Measurements from ENCODE around the gene MIPOL1. TPM values are rescaled to one million over a fixed set of nuclear protein-coding genes. Genes with fewer than 3 reads are reported as not detected.
"Not testable (repeated sequence)": the region's sequence is repeated elsewhere in the genome, so short reads cannot be mapped to it uniquely, and the experiment has no call there.

The MIPOL1 gene
- polyA plus RNA-seq, 12 donors, result 2.8 to 8.9 (median 5.9) TPM; not detected in 1

DNA sequence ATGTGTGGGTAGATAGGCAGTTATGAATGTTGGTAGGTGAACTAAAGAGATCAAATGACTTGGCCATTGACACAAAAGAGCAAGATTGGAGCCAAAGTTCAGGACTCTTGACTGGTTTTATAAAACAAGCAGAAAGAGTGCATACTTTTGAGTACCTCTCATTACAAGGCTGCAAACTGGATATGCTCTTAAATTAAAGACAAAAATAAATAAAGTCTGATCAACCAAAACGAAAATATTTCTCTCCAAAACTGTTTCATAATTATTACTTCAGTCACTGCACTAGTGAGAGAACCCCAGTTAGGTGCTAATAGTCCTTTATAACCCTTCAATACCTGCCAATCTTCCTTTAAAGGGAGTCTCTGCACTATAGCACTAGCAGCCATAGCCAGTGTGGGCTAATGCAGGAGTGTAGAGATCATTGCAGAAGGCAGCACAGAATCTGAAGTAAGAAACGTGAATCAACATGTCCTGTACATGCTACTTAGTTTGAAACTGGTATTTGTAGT lies 250.2 kb downstream of the MIPOL1 start:
- DNase-seq, result no peak

DNA sequence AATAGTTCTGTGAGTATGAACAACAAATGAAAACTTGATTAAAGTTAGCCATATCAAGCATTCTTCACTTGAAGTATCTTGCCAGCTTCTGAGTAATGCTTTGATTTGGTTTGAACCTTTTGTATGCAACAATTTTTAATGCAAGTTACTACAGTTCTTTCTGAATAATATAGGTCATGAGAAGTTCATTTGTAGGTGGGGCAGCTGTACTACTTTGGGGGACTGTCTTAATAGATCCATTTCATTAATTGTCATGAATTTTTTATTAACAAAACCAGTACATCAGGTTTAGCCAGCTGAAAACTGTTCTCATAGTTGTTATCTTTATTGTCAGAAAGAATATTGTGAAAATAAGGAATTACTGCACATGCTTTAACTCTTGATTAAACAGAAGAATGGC lies 254.6 kb downstream of the MIPOL1 start:
- no peak for DNase-seq

DNA sequence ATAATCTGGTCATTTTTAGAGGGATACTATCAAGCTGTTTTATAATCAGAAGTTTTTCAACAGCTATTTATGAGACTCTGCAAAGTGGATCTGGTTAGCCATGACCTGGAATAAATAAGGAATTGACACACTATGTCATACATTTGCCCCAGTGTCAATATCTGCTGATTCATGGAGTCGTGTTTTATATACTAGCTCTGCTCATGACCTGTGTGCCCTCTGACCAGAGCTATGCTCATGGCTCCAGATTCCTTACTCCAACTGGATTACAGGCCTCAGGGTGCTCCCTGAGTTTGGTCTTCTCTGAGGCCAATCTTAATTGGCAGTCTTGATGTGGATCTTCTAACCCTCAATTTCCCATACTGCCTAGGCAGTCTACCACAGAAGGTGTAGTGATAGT lies 256.2 kb downstream of the MIPOL1 start:
- no peak for DNase-seq

DNA sequence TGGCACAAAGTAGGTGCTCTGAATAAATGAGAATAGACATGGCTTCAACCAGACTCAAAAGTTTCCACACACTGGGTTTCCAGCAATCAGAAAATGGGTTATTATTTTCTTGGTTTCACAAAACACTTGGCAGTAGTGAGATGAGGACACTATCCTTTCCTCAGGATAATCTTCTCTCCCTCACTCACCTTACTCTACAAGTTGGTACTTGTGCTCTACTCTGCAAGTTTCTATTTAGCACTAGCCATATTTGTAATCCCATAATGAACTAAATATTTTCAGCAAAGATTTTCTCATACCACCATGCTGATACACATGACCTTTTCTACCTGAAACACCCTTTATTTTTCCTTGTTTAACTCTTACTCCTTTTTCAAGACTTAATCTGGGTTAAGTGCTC lies 259.6 kb downstream of the MIPOL1 start:
- DNase-seq, result no peak

DNA sequence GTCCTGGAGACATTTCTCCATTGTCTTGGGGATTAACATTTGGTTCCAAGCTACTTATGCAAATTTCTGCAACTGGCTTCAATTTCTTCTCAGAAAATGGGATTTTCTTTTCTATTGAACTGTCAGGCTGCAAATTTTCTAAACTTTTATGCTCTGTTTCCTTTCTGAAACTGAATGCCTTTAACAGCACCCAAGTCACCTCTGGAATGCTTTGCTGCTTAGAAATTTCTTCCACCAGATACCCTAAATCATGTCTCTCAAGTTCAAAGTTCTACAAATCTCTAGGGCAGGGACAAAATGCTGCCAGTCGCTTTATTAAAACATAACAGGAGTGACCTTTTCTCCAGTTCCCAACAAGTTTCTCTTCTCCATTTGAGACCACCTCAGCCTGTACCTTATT lies 264.7 kb downstream of the MIPOL1 start:
- not testable (repeated sequence) for DNase-seq

DNA sequence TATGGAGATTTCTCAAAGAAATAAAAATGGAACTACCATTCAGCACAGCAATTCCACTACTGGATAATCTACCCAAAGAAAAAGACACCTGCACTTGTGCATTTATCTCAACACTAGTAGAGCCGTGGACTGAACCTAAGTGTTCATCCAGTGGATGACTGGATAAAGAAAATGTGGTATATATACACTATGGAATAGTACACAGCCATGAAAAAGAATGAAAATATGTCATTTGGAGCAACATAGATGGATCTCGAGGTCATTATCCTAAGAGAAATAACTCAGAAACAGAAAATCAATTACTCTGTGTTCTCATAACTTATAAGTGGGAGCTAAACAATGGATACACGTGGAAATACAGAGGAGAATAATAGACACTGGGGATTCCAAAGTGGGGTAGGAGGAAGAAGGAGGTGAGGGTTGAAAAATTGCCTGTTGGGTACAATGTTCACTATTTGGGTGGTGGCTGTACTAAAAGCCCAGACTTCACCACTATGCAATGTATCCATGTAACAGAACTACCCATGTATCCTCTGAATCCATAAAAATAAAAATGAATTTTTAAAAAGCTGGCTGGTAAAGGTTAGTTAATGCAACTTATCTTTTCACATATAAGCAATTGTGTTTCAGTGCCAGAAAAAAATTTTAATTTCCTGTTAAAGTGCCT lies 266.6 kb downstream of the MIPOL1 start:
- DNase-seq, result no peak

DNA sequence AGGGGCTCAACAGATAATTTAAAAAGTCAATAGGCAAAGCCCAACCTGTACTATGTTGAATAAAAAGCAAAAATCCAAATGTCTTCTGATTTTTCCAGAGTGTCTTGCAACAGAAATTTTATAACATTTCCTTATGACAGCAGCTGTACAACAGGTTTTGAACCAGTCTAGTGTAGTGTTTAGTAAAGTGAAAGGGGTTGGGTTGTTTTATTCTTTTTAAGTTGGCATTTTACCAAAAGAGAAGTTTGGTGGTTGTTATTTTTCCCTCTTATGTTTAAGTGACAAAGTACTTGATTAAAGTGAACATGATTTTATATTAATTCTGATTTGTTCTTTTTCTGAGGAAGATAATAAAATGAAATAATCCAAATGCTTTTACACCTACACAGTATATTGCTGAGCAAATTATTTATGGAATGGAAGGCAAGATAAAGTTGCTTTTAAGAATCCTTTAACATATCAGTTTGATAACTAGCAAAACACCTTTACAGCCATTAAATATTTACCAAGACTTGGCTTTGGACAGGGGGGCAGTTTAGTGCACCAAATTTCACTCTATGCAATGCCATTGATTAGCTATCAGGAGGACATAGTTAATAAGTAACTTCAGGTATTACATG lies 268.4 kb downstream of the MIPOL1 start:
- DNase-seq, result no peak

DNA sequence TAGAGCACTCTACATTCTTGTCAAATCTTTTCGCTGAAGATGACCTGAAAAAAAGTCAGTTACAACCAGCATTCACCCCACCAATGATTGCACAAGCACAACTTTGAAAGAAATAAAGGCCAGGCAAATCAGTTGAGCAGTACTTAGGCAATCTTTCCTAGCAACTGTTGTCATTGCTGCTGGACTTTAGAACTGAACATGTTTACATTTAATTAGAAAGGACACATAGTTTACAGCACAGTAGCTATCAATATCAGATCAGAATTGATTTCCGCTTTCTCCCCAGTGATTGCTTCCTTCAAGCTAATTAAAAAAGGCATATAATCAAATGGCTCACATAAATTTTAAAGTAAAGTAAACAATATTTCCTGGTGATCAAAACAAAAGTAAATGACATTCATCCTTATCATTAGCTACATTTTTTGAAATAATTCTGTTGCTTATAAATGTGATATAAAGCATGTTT lies 268.9 kb downstream of the MIPOL1 start:
- no peak for DNase-seq

DNA sequence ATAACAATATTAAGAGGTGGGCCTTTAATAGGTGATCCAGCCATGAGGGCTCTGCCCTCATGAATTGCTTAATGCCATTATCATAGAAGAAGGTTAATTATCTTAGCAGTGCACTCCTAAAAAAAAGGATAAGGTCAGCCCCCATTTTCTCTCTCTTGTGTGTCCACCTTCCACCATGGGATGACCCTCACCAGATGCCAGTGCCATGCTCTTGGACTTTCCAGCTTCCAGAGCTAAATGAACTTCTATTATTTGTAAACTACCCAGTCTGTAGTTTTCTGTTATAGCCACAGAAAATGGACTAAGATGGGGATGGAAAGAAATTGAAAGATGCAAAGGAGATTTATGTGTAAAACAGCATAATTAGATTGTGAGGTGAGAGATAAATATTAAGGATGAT lies 271.9 kb downstream of the MIPOL1 start:
- no peak for DNase-seq

DNA sequence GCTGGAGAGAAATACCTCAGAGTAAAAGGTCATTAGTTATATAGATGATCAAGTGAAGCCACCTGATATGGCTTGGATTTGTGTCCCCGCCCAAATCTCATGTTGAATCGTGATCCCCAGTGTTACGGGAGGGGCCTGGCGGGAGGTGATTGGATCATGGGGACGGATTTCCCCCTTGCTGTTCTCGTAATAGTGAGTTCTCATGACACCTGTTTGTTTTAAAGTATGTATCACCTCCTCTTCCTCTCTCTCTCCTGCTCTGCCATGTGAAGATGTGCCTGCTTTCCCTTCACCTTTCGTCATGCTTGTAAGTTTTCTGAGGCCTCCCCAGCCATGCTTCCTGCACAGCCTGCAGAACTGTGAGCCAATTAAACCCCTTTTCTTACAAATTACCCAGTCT lies 272.5 kb downstream of the MIPOL1 start:
- DNase-seq, result no peak

DNA sequence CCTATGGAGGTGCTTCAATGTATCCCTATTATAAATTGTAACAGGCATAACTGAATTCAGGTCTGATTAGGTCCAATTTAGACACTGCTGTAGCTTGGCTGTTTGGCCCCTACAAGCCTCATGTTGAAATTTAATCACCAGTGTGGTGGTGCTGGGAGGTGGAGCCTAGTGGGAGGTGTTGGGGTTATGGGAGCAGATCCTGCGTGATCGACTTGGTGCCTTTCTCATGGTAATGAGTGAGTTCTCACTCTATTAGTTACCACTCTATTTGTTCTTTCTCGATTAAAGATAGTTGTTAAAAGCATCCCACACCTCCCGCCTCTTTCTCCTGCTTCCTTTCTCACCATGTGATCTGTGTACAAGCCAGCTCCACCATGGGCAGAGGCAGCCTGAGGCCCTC lies 275.2 kb downstream of the MIPOL1 start:
- no peak for DNase-seq

DNA sequence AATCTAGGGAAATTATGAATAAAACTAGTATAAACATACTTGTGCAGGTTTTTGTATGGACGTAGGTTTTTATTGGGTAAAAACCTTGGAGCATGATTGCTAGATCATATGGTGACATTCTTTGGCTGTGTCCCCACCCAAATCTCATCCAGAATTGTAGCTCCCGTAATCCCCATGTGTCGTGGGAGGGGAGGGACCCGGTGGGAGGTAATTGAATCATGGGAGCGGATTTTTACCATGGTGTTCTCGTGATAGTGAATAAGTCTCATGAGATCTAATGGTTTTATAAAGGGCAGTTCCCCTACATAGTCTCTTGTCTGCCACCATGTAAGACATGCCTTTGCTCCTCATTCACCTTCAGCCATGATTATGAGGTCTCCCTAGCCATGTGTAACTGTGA lies 276.5 kb downstream of the MIPOL1 start:
- no peak for DNase-seq

DNA sequence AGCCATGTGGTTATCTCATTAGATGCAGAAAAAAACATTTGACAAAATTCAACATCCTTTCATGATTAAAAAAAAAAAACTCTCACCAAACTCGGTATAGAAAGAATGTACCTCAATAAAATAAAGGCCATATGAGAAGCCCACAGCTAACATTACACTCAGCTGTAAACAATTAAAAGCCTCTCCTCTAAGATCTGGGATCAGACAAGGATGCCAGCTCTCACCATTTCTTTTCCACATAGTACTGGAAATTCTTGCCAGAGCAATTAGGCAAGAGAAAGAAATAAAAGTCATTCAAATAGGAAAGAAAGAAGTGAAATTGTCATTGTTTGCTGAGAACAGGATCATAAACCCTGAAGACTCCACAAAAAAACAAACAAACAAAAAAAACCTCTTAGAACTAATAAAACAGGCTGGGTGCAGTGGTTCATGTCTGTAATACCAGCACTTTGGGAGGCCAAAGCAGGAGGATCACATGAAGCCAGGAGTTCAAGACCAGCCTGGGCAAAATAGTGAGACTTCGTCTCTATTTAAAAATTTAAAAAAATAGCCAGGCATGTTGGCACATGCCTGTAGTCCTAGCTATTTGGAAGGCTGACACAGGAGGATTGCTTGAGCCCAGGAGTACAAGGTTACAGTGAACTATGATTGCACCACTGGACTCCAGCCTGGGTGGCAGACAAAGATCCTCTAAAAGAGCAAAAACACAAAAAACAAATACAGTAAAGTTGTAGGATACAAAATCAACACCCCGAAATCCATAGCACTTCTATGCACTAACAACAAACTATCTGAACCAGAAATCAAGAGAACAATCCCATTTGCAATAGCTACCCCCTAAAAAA lies 282.9 kb downstream of the MIPOL1 start:
- no peak for DNase-seq

DNA sequence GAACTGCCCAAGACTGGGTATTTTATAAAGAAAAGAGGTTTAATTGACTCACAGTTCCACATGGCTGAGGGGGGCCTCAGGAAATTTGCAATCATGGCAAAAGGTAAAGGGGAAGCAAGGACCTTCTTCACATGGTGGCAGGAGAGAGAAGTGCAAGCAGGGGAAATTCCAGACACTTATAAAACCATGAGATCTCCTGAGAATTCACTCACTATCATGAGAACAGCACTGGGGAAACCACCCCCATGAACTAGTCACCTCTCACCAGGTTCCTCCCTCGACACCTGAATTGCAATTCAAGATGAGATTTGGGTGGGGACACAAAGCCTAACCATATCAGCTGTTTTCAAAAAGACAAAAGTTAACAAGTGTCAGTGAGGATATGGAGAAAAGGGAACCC lies 284.7 kb downstream of the MIPOL1 start:
- no peak for DNase-seq

DNA sequence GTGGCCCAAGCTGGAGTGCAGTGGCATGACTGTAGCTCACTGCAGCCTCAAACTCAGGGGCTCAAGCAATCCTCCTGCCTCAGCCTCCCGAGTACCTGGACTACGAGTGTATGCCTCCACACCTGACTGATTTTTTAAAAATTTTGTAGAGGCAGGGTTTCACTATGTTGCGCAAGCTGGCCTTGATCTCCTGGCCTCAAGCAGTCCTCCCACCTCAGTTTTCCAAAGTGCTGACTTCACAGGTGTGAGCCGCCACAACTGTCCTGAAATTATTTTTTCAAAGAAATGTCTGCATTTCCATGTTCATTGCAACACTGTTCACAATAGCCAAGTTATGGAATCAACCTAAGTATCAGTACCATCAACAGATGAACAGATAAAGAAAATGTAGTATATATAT lies 285.9 kb downstream of the MIPOL1 start:
- DNase-seq, result no peak

DNA sequence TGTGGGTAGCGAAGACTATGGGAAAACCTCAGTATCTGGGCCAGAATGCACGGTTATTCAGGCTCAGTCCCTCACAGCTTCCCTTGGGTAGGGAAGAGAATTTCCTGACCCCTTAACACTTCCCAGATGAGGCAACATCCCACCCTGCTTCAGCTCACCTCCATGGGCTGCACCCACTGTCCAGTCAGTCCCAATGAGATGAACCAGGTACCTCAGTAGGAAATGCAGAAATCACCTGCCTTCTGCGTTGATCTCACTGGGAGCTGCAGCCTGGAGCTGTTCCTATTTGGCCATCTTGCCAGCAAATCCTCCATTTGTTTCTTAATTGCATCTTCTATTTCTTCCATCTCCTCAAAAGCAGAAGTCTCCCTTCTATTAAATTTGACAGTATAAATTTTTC lies 292.9 kb downstream of the MIPOL1 start:
- DNase-seq, result no peak

DNA sequence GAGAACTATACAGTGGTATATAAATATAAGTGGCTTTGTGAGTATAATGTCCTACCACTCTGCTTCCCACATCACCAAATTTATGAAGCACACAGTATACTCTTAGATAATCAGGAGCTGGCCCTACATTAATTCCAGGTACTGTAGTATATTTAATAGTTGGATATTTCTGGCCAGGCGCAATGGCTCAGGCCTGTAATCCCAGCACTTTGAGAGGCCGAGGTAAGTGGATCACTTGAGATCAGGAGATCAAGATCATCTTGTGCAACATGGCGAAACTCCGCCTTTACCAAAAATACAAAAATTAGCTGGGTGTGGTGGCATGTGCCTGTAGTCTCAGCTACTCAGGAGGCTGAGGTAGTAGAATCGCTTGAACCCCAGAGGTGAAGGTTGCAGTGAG lies 293.3 kb downstream of the MIPOL1 start:
- DNase-seq, result no peak

DNA sequence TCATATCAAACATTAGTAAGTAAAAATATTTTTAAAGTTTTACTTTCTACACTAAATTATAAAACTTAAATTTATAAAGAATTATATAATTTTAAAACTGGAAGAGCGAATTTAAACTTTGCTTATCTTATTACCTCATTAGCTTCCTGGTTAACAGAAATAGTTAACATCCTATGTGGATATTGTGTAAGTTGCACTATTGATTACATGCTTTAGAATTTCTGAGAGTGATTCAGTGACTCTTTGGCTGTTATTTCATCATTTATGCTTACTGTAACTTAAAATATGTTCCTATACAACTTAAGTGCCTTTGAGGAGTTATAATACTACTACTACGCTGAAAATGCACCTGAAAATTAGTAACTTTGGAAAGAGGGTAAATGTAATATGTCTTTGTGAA lies 295.9 kb downstream of the MIPOL1 start:
- no peak for DNase-seq

DNA sequence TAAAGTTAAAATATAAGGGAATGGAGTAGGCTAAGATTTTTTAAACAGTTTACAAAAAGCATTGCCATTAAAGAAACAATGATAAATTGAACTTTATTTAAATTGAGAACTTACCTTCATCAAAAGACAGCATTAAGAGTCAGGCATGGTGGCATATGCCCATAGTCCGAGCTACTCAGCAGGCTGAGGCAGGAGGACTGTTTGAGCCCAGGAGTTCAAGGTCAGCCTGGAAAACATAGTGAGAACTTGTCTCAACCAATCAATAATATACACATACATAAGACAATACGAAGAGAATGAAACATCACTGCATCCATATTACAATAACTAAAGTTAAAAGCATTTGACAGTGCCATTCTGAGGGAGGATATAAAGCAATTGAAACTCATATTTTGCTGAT lies 299.7 kb downstream of the MIPOL1 start:
- DNase-seq, result no peak

DNA sequence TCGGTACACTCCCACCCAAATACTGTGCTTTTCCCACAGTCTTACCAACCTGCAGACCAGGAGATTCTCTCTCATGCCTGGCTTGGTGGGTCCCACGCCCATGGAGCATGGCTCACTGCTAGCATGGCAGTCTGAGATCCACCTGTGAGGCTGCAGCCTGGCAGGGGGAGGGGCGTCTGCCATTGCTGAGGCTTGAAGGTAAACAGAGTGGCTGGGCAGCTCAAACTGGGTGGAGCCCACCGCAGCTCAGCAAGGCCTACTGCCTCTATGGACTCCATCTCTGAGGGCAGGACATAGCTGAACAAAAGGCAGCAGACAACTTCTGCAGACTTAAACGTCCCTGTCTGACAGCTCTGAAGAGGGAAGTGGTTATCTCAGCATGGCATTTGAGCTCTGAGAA lies 304.1 kb downstream of the MIPOL1 start:
- DNase-seq, result no peak

DNA sequence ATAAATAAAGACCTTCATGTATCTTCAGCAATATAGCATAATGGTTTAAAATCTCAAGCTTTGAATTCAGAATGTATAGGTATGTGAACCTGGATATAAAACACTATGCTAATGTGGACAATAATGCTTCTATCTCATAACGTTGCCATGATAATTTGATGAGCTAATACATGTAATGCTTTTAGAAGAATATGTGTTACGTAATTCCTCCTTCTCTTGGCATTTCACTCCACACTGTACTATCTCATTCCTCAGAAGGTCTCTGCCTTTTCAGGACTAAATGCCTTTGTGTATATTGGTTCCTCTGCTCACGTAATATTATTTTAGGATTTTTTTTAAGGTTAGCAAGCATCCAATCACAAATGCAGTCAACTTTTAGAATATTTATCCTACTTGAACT lies 310.8 kb downstream of the MIPOL1 start:
- no peak for DNase-seq

DNA sequence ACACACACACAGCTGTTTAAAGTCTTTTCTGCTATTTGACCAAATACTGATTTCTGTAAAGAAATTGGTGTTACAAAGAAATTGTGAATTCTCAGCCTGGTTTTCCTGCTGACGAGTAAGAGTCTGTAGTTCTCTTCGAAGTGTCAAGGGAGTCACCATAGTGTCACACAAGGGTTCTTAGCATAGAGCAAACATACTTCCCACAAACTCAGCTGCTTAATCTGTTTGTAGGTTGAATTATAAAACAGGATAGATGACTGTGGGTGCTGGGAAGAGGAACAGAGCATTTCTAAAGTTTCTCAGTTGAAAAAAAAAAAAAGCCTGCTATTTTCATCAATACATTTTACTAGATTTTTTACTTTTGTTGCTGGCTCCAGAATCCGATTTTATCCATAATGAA lies 314.4 kb downstream of the MIPOL1 start:
- DNase-seq, result no peak

DNA sequence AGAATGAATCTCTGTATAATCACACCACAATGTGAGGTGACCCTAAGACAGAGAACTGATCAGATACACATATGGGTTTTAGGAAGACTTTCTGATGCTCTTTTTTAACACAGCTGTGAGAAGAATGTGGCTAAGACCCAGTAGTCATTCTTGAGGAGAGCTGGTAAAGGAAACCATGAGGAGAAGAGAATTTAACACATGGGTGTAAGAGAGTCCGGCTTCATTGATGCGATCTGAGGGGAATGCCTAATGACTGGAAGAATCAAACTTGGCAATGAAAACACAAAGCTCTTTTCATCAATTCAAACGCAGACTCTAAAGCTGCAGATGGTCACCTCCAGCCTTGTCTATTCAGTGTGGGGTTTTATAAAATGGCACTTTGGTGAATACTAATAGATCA lies 318.0 kb downstream of the MIPOL1 start:
- no peak for DNase-seq

Measured in muscle of arm (tissue), 12 donors.